ENCODE results near the gene UPK2. TPM values are rescaled to one million over a fixed set of nuclear protein-coding genes. Genes with fewer than 3 reads are reported as not detected.
"Not testable (repeated sequence)": the region's sequence is repeated elsewhere in the genome, so short reads cannot be mapped to it uniquely, and the experiment has no call there.

Gene UPK2
- total and polyA plus RNA-seq, 2 donors (not counting 3 experiments of a cell fraction or from before 2014, with no cell fraction given) = 0.11 TPM; not detected in 1

DNA sequence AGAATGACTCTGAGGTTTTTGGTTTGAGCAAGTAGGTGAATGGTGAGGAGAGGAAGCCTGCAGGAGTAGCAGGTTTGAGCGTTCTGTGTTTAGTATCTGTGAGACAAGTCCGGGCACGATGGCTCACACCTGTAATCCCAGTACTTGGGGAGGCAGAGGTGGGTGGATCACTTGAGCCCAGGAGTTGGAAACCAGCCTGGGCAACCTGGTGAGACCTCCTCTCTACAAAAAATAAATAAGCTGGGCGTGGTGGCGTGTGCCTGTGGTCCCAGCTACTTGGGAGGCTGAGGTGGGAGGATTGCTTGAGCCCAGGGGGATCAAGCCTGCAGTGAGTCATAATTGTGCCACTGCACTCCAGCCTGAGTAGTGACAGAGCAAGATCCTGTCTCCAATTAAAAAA, 32.2 kb downstream of the UPK2 start:
- Histone ChIP-seq H3K27ac (ENCODE audit: insufficient read depth, low read depth, low read length) (no peak overlapping the region), H3K79me2 (ENCODE audit: control insufficient read depth, insufficient read depth, low read length) (no peaks in the 10 kb centered on the region), H3K4me1 (ENCODE audit: control insufficient read depth, extremely low read depth, insufficient read depth, low read length) (no peaks in the 10 kb centered on the region), H2AFZ (ENCODE audit: low read depth, low read length) (no peak overlapping the region), H3K9me3 (replicated peaks; ENCODE audit: control insufficient read depth, insufficient read depth, low read length) (no peaks in the 10 kb centered on the region), H4K20me1 (replicated peaks; ENCODE audit: control insufficient read depth, extremely low read depth, insufficient read depth, low read length) (no peaks in the 10 kb centered on the region), H3K9ac (replicated peaks; ENCODE audit: extremely low read depth, insufficient read depth, low read length) (no peak overlapping the region), H3K36me3 (ENCODE audit: control insufficient read depth in 2 of 2, extremely low read depth in 1 of 2, insufficient read depth in 2 of 2, low read length in 2 of 2) (no peaks in the 10 kb centered on the region), H3K27me3 (ENCODE audit: control insufficient read depth in 2 of 2, insufficient read depth in 2 of 2, low read length in 2 of 2) (no peaks in the 10 kb centered on the region), H3K4me3 (replicated peaks in 1 of 3; ENCODE audit: insufficient read depth in 1 of 3, low read depth in 1 of 3, low read length in 3 of 3) (no peak overlapping the region), H3K4me2 (ENCODE audit: insufficient read depth, low read length) (no peak overlapping the region), H3K9me1 (replicated peaks; ENCODE audit: control insufficient read depth, extremely low read depth, insufficient read depth, low read length) (no peaks in the 10 kb centered on the region)
- intact Hi-C loops (cut with micrococcal nuclease) (no loop called here), dilution Hi-C loops (cut with MboI; ENCODE audit: extremely low pct_ligation_motif_present, low sequenced_read_pairs) (no loop called here)
- BruUV-seq (replicated peaks) = no TSS peak
- CTCF ChIA-PET = interaction anchor here (1.3 kb wide), 1 partner anchor 11 kb away, joined by 3 read pairs; no protein-coding TSS in a partner anchor
- DNase-seq (ENCODE audit: low read depth, low spot score) (no peak), FAIRE-seq (no peak)
- TF ChIP-seq, protein P1, sequence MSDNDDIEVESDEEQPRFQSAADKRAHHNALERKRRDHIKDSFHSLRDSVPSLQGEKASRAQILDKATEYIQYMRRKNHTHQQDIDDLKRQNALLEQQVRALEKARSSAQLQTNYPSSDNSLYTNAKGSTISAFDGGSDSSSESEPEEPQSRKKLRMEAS (IDR thresholded peaks at IDR 0.05; ENCODE audit: insufficient read depth, insufficient read length) = no peak
- no peak for TF ChIP-seq POLR2A (IDR thresholded peaks at IDR 0.05; ENCODE audit: low read depth, low read length)
- TF ChIP-seq POLR2AphosphoS5 (IDR thresholded peaks at IDR 0.05; ENCODE audit: insufficient read depth, low read depth, low read length) = no peak
- no peak for TF ChIP-seq FOS (IDR thresholded peaks at IDR 0.05; ENCODE audit: borderline replicate concordance, insufficient read depth, low read length)
- TF ChIP-seq EZH2 (IDR thresholded peaks at IDR 0.05; ENCODE audit: borderline replicate concordance, low read depth, low read length, severe bottlenecking) = no peak
- TF ChIP-seq GATA2 (IDR thresholded peaks at IDR 0.05; ENCODE audit: insufficient read depth, insufficient read length, low read depth, low read length) = no peak
- TF ChIP-seq, protein P2, sequence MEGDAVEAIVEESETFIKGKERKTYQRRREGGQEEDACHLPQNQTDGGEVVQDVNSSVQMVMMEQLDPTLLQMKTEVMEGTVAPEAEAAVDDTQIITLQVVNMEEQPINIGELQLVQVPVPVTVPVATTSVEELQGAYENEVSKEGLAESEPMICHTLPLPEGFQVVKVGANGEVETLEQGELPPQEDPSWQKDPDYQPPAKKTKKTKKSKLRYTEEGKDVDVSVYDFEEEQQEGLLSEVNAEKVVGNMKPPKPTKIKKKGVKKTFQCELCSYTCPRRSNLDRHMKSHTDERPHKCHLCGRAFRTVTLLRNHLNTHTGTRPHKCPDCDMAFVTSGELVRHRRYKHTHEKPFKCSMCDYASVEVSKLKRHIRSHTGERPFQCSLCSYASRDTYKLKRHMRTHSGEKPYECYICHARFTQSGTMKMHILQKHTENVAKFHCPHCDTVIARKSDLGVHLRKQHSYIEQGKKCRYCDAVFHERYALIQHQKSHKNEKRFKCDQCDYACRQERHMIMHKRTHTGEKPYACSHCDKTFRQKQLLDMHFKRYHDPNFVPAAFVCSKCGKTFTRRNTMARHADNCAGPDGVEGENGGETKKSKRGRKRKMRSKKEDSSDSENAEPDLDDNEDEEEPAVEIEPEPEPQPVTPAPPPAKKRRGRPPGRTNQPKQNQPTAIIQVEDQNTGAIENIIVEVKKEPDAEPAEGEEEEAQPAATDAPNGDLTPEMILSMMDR (IDR thresholded peaks at IDR 0.05; ENCODE audit: extremely low read depth in 1 of 2, insufficient read depth in 1 of 2, low read depth in 1 of 2, low read length in 2 of 2) = no peak
- no peak for TF ChIP-seq JUN (IDR thresholded peaks at IDR 0.05; ENCODE audit: borderline replicate concordance, insufficient read depth, insufficient read length, low read depth)
- no peak for TF ChIP-seq MYC (IDR thresholded peaks at IDR 0.05; ENCODE audit: low read depth, low read length)
- POLR2A ChIA-PET = no interaction called here

DNA sequence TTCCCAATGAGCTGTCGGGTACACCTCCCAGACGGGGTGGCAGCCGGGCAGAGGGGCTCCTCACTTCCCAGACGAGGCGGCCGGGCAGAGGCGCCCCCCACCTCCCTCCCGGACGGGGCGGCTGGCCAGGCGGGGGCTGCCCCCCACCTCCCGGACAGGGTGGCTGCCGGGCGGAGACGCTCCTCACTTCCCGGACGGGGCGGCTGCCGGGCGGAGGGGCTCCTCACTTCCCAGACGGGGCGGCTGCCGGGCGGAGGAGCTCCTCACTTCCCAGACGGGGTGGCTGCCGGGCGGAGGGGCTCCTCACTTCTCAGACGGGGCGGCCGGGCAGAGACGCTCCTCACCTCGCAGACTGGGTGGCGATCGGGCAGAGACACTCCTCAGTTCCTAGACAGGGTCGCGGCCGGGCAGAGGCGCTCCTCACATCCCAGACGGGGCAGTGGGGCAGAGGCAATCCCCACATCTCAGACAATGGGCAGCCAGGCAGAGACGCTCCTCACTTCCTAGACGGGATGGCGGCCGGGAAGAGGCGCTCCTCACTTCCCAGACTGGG, 35.5 kb downstream of the UPK2 start:
- H3K4me1 ChIP-seq (ENCODE audit: control insufficient read depth, extremely low read depth, insufficient read depth, low read length); H3K4me2 ChIP-seq (ENCODE audit: insufficient read depth, low read length); H3K79me2 ChIP-seq (ENCODE audit: control insufficient read depth, insufficient read depth, low read length); H2AFZ ChIP-seq (ENCODE audit: low read depth, low read length); dilution Hi-C loops (cut with MboI; ENCODE audit: extremely low pct_ligation_motif_present, low sequenced_read_pairs); H3K9me3 ChIP-seq (replicated peaks; ENCODE audit: control insufficient read depth, insufficient read depth, low read length); FAIRE-seq; BruUV-seq (replicated peaks); H4K20me1 ChIP-seq (replicated peaks; ENCODE audit: control insufficient read depth, extremely low read depth, insufficient read depth, low read length); H3K27ac ChIP-seq (ENCODE audit: insufficient read depth, low read depth, low read length); CTCF ChIA-PET; intact Hi-C loops (cut with micrococcal nuclease); H3K9ac ChIP-seq (replicated peaks; ENCODE audit: extremely low read depth, insufficient read depth, low read length); POLR2A ChIA-PET; H3K27me3 ChIP-seq (ENCODE audit: control insufficient read depth in 2 of 2, insufficient read depth in 2 of 2, low read length in 2 of 2); H3K36me3 ChIP-seq (ENCODE audit: control insufficient read depth in 2 of 2, extremely low read depth in 1 of 2, insufficient read depth in 2 of 2, low read length in 2 of 2); DNase-seq (ENCODE audit: low read depth, low spot score); H3K4me3 ChIP-seq (replicated peaks in 1 of 3; ENCODE audit: insufficient read depth in 1 of 3, low read depth in 1 of 3, low read length in 3 of 3); H3K9me1 ChIP-seq (replicated peaks; ENCODE audit: control insufficient read depth, extremely low read depth, insufficient read depth, low read length): not testable (repeated sequence)
